Activated T-helper 1 cell treated with anti-CD3 and anti-CD28 coated beads, Interleukin-12 subunit alpha, Interleukin-12 subunit beta, Interleukin-2, Interleukin-4 antibody, amounts not matched to agents 30 ng/mL and 10 ng/mL and 1 ng/mL, durations not matched to agents 14 hours and 24 hours and 36 hours (primary cell): ENCODE measurements around the gene LAMTOR1. TPM values are rescaled to one million over a fixed set of nuclear protein-coding genes. Genes with fewer than 3 reads are reported as not detected.

Source experiments
- DNase-seq: peaks from one replicate; pipeline ENCODE4 v3.0.0; 2021; ENCODE audit warnings: low spot score
- H3K27ac Mint-ChIP-seq: one replicate; pipeline ENCODE4 v1.8.0; 2021; ENCODE audit warnings: mild to moderate bottlenecking, mixed read lengths
- H3K27me3 Mint-ChIP-seq: one replicate; pipeline ENCODE4 v1.8.0; 2022; ENCODE audit warnings: mild to moderate bottlenecking, moderate library complexity, mixed read lengths; ENCODE audit not compliant: insufficient read depth
- H3K36me3 Mint-ChIP-seq: one replicate; pipeline ENCODE4 v1.8.0; 2021; ENCODE audit warnings: low read depth, mixed read lengths
- H3K4me1 Mint-ChIP-seq: one replicate; pipeline ENCODE4 v1.8.0; 2021; ENCODE audit warnings: low read depth, mixed read lengths
- H3K4me3 Mint-ChIP-seq: one replicate; pipeline ENCODE4 v1.8.0; 2021; ENCODE audit warnings: mild to moderate bottlenecking, moderate library complexity, mixed read lengths
- H3K9me3 Mint-ChIP-seq: one replicate; pipeline ENCODE4 v1.8.0; 2021; ENCODE audit warnings: mixed read lengths
- intact Hi-C: fragments of 100-400 bp; cut with micrococcal nuclease; formaldehyde crosslinking; loops from one replicate; pipeline ENCODE4 v1.15.1; 2024
- total RNA-seq: library from RNA; stranded (reverse); gene quantifications from 2 replicates; pipeline ENCODE4 v1.2.3, GENCODE V29; 2022

Gene LAMTOR1
- total RNA-seq, 1 donor from 2014 or later: 77.7 TPM

GRCh38 chr11:72112143-72112977, 9.3 kb upstream of the LAMTOR1 start, which contains the start of gene ANAPC15:
Gene ANAPC15 (minus strand): TSS chr11:72112695. CDS start chr11:72111276, 1,419 bp downstream.
- intact Hi-C loops: loop anchor here (1.0 kb wide), 9 partner anchors 9 to 556 kb away; partner anchors contain the start of genes CLPB, LAMTOR1, LRRC51 and NUMA1
- Mint-ChIP-seq H3K9me3 (peaks cover 5% of the 10 kb centered on the region), H3K27ac (peak within 1 kb of the TSS; percentile 98), H3K27me3 (no peaks in the 10 kb centered on the region), H3K4me3 (peak within 1 kb of the TSS; percentile 90), H3K4me1 (peaks cover 28% of the 10 kb centered on the region), H3K36me3 (peaks cover 6% of the 10 kb centered on the region)
- DNase-seq: peak; percentile 97

GRCh38 chr11:72111300-72112142, 8.4 kb upstream of the LAMTOR1 start:
- DNase-seq: no peak
- peaks cover 6% of the 10 kb centered on the region for H3K36me3 Mint-ChIP-seq
- peaks cover 5% of the 10 kb centered on the region for H3K9me3 Mint-ChIP-seq
- peak overlapping the region; percentile 90 for H3K4me3 Mint-ChIP-seq
- intact Hi-C loops: loop anchor here (1.0 kb wide), 9 partner anchors 8 to 557 kb away; partner anchors contain the start of genes CLPB, LAMTOR1, LRRC51 and NUMA1
- peaks cover 28% of the 10 kb centered on the region for H3K4me1 Mint-ChIP-seq
- peak overlapping the region; percentile 98 for H3K27ac Mint-ChIP-seq
- no peaks in the 10 kb centered on the region for H3K27me3 Mint-ChIP-seq

GRCh38 chr11:72105888-72106287, 2.8 kb upstream of the LAMTOR1 start, which contains the start of gene TOMT:
Gene TOMT (plus strand): TSS chr11:72105924. CDS start chr11:72105952, 28 bp downstream.
- Mint-ChIP-seq H3K36me3 (peaks cover 11% of the 10 kb centered on the region), H3K4me1 (peaks cover 37% of the 10 kb centered on the region), H3K4me3 (no peak within 1 kb of the TSS), H3K27ac (no peak within 1 kb of the TSS), H3K9me3 (no peaks in the 10 kb centered on the region), H3K27me3 (no peaks in the 10 kb centered on the region)
- intact Hi-C loops: loop anchor here (10.0 kb wide), 1 partner anchor 709 kb away; the partner anchor contains the start of gene ATG16L2
- DNase-seq: no peak

- Mint-ChIP-seq H3K4me3 (peak overlapping the region; percentile 95), H3K36me3 (peaks cover 14% of the 10 kb centered on the region), H3K4me1 (peaks cover 41% of the 10 kb centered on the region), H3K9me3 (no peaks in the 10 kb centered on the region), H3K27ac (peak overlapping the region; percentile 87), H3K27me3 (no peaks in the 10 kb centered on the region)
- intact Hi-C loops: loop anchor here (1.0 to 10.0 kb wide), 8 partner anchors 9 to 711 kb away; partner anchors contain the start of genes ANAPC15, ATG16L2, CLPB and LRRC51
- DNase-seq: no peak
Observed at GRCh38 chr11:72103754-72104167, 664 bp upstream of the LAMTOR1 start.

- Mint-ChIP-seq H3K27me3 (no peaks in the 10 kb centered on the region), H3K9me3 (no peaks in the 10 kb centered on the region), H3K27ac (peak overlapping the region; percentile 87), H3K4me3 (peak overlapping the region; percentile 95), H3K4me1 (peaks cover 41% of the 10 kb centered on the region), H3K36me3 (peaks cover 14% of the 10 kb centered on the region)
- intact Hi-C loops: loop anchor here (2.0 to 10.0 kb wide), 3 partner anchors 174 to 712 kb away; partner anchors contain the start of genes ATG16L2, CLPB, RNF121 and XNDC1N
- DNase-seq: no peak
Observed at GRCh38 chr11:72102631-72102945, 509 bp downstream of the LAMTOR1 start.

GRCh38 chr11:72102162-72102561, 935 bp downstream of the LAMTOR1 start:
- H3K9me3 Mint-ChIP-seq: no peaks in the 10 kb centered on the region
- H3K27me3 Mint-ChIP-seq: no peaks in the 10 kb centered on the region
- H3K4me1 Mint-ChIP-seq: peaks cover 41% of the 10 kb centered on the region
- intact Hi-C loops: loop anchor here (2.0 to 10.0 kb wide), 3 partner anchors 173 to 713 kb away; partner anchors contain the start of genes ATG16L2, CLPB, RNF121 and XNDC1N
- H3K27ac Mint-ChIP-seq: peak overlapping the region; percentile 87
- peak overlapping the region; percentile 95 for H3K4me3 Mint-ChIP-seq
- no peak for DNase-seq
- peaks cover 15% of the 10 kb centered on the region for H3K36me3 Mint-ChIP-seq

- H3K27ac Mint-ChIP-seq: peak overlapping the region; percentile 15
- no peaks in the 10 kb centered on the region for H3K27me3 Mint-ChIP-seq
- peaks cover 41% of the 10 kb centered on the region for H3K4me1 Mint-ChIP-seq
- H3K9me3 Mint-ChIP-seq: no peaks in the 10 kb centered on the region
- H3K36me3 Mint-ChIP-seq: peaks cover 19% of the 10 kb centered on the region
- DNase-seq: no peak
- no peak overlapping the region for H3K4me3 Mint-ChIP-seq
- intact Hi-C loops: loop anchor here (10.0 kb wide), 1 partner anchor 714 kb away; the partner anchor contains the start of gene ATG16L2
Observed at GRCh38 chr11:72100462-72100861, 2.6 kb downstream of the LAMTOR1 start.

GRCh38 chr11:72100009-72100408, 3.1 kb downstream of the LAMTOR1 start:
- Mint-ChIP-seq H3K4me1 (peaks cover 41% of the 10 kb centered on the region), H3K9me3 (no peaks in the 10 kb centered on the region), H3K27me3 (no peaks in the 10 kb centered on the region), H3K36me3 (peaks cover 19% of the 10 kb centered on the region), H3K4me3 (no peak overlapping the region), H3K27ac (no peak overlapping the region)
- intact Hi-C loops: loop anchor here (10.0 kb wide), 1 partner anchor 715 kb away; the partner anchor contains the start of gene ATG16L2
- no peak for DNase-seq

GRCh38 chr11:72098741-72099140, 4.4 kb downstream of the LAMTOR1 start:
- H3K27ac Mint-ChIP-seq: no peak overlapping the region
- H3K4me3 Mint-ChIP-seq: no peak overlapping the region
- intact Hi-C loops: no loop called here
- H3K36me3 Mint-ChIP-seq: peaks cover 19% of the 10 kb centered on the region
- no peaks in the 10 kb centered on the region for H3K9me3 Mint-ChIP-seq
- no peak for DNase-seq
- H3K27me3 Mint-ChIP-seq: no peaks in the 10 kb centered on the region
- H3K4me1 Mint-ChIP-seq: peaks cover 33% of the 10 kb centered on the region

GRCh38 chr11:72091292-72091691, 11.8 kb downstream of the LAMTOR1 start:
- no peak overlapping the region for H3K27ac Mint-ChIP-seq
- H3K9me3 Mint-ChIP-seq: no peaks in the 10 kb centered on the region

GRCh38 chr11:72088076-72088808, 14.9 kb downstream of the LAMTOR1 start:
- Mint-ChIP-seq H3K36me3 (peaks cover 16% of the 10 kb centered on the region), H3K4me3 (no peak overlapping the region), H3K27me3 (no peaks in the 10 kb centered on the region), H3K27ac (peak overlapping the region; percentile 2), H3K4me1 (peaks cover 13% of the 10 kb centered on the region), H3K9me3 (no peaks in the 10 kb centered on the region)
- no peak for DNase-seq
- intact Hi-C loops: no loop called here

More at GRCh38 chr11:72091292-72091691, 11.8 kb downstream of the LAMTOR1 start:
- Mint-ChIP-seq H3K36me3 (peaks cover 14% of the 10 kb centered on the region), H3K4me1 (peaks cover 5% of the 10 kb centered on the region), H3K4me3 (no peak overlapping the region), H3K27me3 (no peaks in the 10 kb centered on the region)
- DNase-seq: peak; percentile 56
- intact Hi-C loops: loop anchor here (1.0 kb wide), 3 partner anchors 10 to 114 kb away; no protein-coding TSS in a partner anchor
